Measurements from ENCODE around the gene FBXO46. TPM values are rescaled to one million over a fixed set of nuclear protein-coding genes. Genes with fewer than 3 reads are reported as not detected.

The FBXO46 gene
- total and polyA plus RNA-seq, 2 of the 13 experiments (the other 11 are each of a cell fraction or from before 2014, with no cell fraction given), result 6.2 to 6.4 TPM

DNA sequence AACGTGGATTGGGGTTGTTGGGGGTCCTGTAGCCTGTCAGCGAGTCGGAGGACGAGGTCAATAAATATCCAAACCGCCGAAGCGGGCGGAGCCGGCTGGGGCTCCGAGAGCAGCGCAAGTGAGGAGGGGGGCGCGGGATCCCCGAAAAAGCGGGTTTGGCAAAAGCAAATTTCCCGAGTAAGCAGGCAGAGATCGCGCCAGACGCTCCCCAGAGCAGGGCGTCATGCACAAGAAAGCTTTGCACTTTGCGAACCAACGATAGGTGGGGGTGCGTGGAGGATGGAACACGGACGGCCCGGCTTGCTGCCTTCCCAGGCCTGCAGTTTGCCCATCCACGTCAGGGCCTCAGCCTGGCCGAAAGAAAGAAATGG, 39.1 kb upstream of the FBXO46 start (continued):
- TF ChIP-seq, protein P1, sequence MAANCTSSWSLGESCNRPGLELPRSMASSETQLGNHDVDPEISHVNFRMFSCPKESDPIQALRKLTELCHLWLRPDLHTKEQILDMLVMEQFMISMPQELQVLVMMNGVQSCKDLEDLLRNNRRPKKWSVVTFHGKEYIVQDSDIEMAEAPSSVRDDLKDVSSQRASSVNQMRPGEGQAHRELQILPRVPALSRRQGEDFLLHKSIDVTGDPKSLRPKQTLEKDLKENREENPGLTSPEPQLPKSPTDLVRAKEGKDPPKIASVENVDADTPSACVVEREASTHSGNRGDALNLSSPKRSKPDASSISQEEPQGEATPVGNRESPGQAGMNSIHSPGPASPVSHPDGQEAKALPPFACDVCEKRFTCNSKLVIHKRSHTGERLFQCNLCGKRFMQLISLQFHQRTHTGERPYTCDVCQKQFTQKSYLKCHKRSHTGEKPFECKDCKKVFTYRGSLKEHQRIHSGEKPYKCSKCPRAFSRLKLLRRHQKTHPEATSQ (CRISPR knock-in tag; IDR thresholded peaks at IDR 0.05; ENCODE audit: borderline replicate concordance), result no peak
- TF ChIP-seq HOXA9 (CRISPR knock-in tag; IDR thresholded peaks at IDR 0.05; ENCODE audit: borderline replicate concordance), result 0 out of 2 replicates have a peak, but pooled peaks have one; percentile 7
- TF ChIP-seq ZMAT3 (CRISPR knock-in tag; conservative IDR thresholded peaks at IDR 0.05), result 0 out of 2 replicates have a peak, but pooled peaks have one; percentile 13
- peak; percentile 43; the same call in 1 of the 2 replicates for TF ChIP-seq ZSCAN29 (CRISPR knock-in tag; conservative IDR thresholded peaks at IDR 0.05)
- peak; percentile 38; the same call in 1 of the 2 replicates for TF ChIP-seq KDM5A (IDR thresholded peaks at IDR 0.05; ENCODE audit: borderline replicate concordance, low read length)
- no peak for TF ChIP-seq GTF2F1 (IDR thresholded peaks at IDR 0.05; ENCODE audit: low read length)
- 0 out of 2 replicates have a peak, but pooled peaks have one; percentile 81 for TF ChIP-seq ZC3H13 (CRISPR knock-in tag; IDR thresholded peaks at IDR 0.05)
- no peak for TF ChIP-seq POGZ (CRISPR knock-in tag; IDR thresholded peaks at IDR 0.05)
- TF ChIP-seq, protein P2, sequence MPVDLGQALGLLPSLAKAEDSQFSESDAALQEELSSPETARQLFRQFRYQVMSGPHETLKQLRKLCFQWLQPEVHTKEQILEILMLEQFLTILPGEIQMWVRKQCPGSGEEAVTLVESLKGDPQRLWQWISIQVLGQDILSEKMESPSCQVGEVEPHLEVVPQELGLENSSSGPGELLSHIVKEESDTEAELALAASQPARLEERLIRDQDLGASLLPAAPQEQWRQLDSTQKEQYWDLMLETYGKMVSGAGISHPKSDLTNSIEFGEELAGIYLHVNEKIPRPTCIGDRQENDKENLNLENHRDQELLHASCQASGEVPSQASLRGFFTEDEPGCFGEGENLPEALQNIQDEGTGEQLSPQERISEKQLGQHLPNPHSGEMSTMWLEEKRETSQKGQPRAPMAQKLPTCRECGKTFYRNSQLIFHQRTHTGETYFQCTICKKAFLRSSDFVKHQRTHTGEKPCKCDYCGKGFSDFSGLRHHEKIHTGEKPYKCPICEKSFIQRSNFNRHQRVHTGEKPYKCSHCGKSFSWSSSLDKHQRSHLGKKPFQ (CRISPR knock-in tag; IDR thresholded peaks at IDR 0.05; ENCODE audit: insufficient replicate concordance), result peak; percentile 17
- no peak for TF ChIP-seq JUNB (CRISPR knock-in tag; IDR thresholded peaks at IDR 0.05; ENCODE audit: borderline replicate concordance)
- no peak for TF ChIP-seq IRF2 (CRISPR knock-in tag; IDR thresholded peaks at IDR 0.05)
- no peak for TF ChIP-seq ZNF354B (CRISPR knock-in tag; IDR thresholded peaks at IDR 0.05)
- TF ChIP-seq IKZF4 (CRISPR knock-in tag; IDR thresholded peaks at IDR 0.05; ENCODE audit: borderline replicate concordance, low read depth, not compliant biosample characterization), result no peak
- no peak for TF ChIP-seq SAFB2 (CRISPR knock-in tag; IDR thresholded peaks at IDR 0.05; ENCODE audit: borderline replicate concordance, low read depth)
- TF ChIP-seq ZZZ3 (CRISPR knock-in tag; IDR thresholded peaks at IDR 0.05; ENCODE audit: borderline replicate concordance), result 0 out of 2 replicates have a peak, but pooled peaks have one; percentile 14
- TF ChIP-seq NFE2L2 (IDR thresholded peaks at IDR 0.05; ENCODE audit: low read length), result no peak
- 0 out of 2 replicates have a peak, but pooled peaks have one; percentile 14 for TF ChIP-seq GLI4 (CRISPR knock-in tag; IDR thresholded peaks at IDR 0.05; ENCODE audit: borderline replicate concordance)
- TF ChIP-seq SMAD3 (CRISPR knock-in tag; IDR thresholded peaks at IDR 0.05), result peak; percentile 18; the same call in 1 of the 2 replicates
- TF ChIP-seq, protein P3, sequence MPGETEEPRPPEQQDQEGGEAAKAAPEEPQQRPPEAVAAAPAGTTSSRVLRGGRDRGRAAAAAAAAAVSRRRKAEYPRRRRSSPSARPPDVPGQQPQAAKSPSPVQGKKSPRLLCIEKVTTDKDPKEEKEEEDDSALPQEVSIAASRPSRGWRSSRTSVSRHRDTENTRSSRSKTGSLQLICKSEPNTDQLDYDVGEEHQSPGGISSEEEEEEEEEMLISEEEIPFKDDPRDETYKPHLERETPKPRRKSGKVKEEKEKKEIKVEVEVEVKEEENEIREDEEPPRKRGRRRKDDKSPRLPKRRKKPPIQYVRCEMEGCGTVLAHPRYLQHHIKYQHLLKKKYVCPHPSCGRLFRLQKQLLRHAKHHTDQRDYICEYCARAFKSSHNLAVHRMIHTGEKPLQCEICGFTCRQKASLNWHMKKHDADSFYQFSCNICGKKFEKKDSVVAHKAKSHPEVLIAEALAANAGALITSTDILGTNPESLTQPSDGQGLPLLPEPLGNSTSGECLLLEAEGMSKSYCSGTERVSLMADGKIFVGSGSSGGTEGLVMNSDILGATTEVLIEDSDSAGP (CRISPR knock-in tag; IDR thresholded peaks at IDR 0.05; ENCODE audit: borderline replicate concordance), result peak; percentile 30; the same call in 1 of the 2 replicates
- TF ChIP-seq ZNF274 (CRISPR knock-in tag; IDR thresholded peaks at IDR 0.05), result no peak
- TF ChIP-seq CREB1 (IDR thresholded peaks at IDR 0.05), result no peak
- TF ChIP-seq CREB1 (CRISPR knock-in tag; IDR thresholded peaks at IDR 0.05), result no peak
- 0 out of 2 replicates have a peak, but pooled peaks have one; percentile 36 for TF ChIP-seq NFIC (IDR thresholded peaks at IDR 0.05; ENCODE audit: low read length)
- TF ChIP-seq, protein P4, sequence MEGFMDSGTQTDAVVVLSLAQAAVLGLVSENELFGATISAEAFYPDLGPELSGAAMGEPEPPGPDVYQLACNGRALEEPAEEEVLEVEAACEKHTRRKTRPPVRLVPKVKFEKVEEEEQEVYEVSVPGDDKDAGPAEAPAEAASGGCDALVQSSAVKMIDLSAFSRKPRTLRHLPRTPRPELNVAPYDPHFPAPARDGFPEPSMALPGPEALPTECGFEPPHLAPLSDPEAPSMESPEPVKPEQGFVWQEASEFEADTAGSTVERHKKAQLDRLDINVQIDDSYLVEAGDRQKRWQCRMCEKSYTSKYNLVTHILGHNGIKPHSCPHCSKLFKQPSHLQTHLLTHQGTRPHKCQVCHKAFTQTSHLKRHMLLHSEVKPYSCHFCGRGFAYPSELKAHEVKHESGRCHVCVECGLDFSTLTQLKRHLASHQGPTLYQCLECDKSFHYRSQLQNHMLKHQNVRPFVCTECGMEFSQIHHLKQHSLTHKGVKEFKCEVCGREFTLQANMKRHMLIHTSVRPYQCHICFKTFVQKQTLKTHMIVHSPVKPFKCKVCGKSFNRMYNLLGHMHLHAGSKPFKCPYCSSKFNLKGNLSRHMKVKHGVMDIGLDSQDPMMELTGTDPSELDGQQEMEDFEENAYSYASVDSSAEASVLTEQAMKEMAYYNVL (CRISPR knock-in tag; IDR thresholded peaks at IDR 0.05; ENCODE audit: borderline replicate concordance), result no peak
- 0 out of 2 replicates have a peak, but pooled peaks have one; percentile 1 for TF ChIP-seq ZNF816 (CRISPR knock-in tag; IDR thresholded peaks at IDR 0.05; ENCODE audit: borderline replicate concordance)
